GM12891 (cell line): ENCODE measurements around the gene PDZD2.

ENCODE experiments used
- PAX5 ChIP-seq: IDR thresholded peaks from 2 replicates; pipeline ENCODE4 v1.6.1; 2011; ENCODE audit warnings: low read length, moderate library complexity, mild to moderate bottlenecking; ENCODE audit not compliant: insufficient read depth, severe bottlenecking
- POLR2A ChIP-seq: IDR thresholded peaks from 2 replicates; pipeline ENCODE4 v1.6.1; 2011; ENCODE audit warnings: low read depth, low read length, control low read depth
- POLR2AphosphoS5 ChIP-seq: IDR thresholded peaks from 2 replicates; pipeline ENCODE4 v1.6.1; 2011; ENCODE audit warnings: low read depth, low read length, control low read depth

- TF ChIP-seq POLR2A (no peak), PAX5 (no peak), POLR2AphosphoS5 (no peak)
Observed at GRCh38 chr5:32107291-32107690, 468.4 kb downstream of the PDZD2 start.
